GM21423 (cell line): ENCODE measurements around the gene DOK4.
"Not testable (repeated sequence)": the region's sequence is repeated elsewhere in the genome, so short reads cannot be mapped to it uniquely, and the experiment has no call there.

Source experiments
- ATAC-seq: cut with Tn5 transposase; IDR thresholded peaks from one replicate; pipeline ENCODE4 v1.9.1; 2021; ENCODE audit warnings: mild to moderate bottlenecking, moderate library complexity; ENCODE audit not compliant: unreplicated experiment

DOK4 gene

GRCh38 chr16:57452021-57452420, 34.3 kb downstream of the DOK4 start:
- ATAC-seq = no peak

GRCh38 chr16:57447186-57447962, 38.9 kb downstream of the DOK4 start, which contains the start of the genes CIAPIN1 and COQ9:
TSS of gene CIAPIN1 (minus strand) at chr16:57447385. CDS start at chr16:57440928, 6,457 bp downstream.
TSS of gene COQ9 (plus strand) at chr16:57447479. CDS start at chr16:57447506, 27 bp downstream.
- ATAC-seq = peak; percentile 98

DNA sequence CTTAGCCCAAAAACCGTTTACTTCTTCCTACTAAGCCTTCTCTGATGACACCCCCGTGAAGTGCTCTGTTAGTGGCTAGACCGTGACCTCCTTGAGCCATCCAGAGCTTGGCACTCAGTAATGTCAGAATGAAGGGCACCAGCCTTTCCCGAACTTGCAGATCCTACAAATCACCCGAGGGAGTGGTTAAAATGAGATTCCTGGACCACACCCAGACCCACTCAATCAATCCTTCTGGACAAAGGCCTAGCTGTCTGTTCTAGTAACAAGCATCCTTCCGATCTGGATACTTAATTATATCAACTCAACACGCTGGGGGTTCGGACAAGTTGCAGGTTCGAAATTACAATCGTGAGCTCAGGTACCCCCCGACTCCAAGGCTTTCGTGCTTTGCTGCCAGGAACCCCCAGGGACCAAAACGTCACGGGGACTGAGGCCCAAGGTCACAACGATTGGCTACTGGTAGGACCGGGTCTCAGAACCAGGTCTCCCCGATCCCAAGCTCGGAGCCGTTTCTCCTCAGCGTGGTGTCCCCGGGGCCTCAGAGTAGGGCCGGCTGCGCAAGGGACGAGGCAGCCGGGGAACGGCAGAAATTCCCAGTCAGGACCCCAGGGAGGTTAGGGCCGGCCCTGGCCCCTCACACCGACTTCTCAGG, 39.6 kb downstream of the DOK4 start:
- ATAC-seq = peak; percentile 18

DNA sequence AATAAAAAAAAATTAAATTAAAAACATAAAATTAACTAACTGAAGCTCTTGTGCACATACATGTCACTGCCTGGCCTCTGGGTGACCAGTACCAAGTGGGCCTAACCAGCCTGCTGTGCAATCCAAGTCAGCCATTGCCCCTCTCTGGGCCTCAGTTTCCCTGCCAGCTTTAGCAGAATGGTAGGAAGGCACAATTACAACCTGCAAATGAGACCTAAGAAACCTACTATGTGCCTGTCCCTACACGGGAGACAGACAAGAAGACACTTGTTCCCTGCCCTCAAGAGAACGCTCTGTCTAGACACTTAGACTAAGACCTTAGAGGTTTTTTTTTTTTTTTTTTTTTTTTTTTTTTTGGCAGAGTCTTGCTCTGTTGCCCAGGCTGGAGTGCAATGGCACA, 40.8 kb downstream of the DOK4 start:
- ATAC-seq = no peak

DNA sequence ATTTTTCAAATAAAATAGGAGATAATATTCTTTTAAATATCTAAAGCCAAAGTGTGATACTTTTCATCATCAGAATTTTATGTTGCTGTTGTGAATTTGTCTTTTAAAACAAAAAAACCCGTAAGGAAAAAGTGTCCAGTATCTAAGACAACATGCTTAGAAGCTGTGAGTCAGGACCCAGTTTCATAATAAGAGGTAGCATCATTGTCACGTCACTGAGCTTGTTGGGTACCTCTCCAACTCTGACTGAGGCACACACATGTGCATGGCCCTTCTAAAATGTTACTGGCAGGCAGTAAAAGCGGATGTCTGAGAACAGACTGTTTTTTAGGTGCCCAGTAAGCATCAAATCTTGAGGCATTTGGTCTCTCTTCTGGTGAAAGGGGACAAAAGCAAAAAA, 41.6 kb downstream of the DOK4 start:
- ATAC-seq = no peak

DNA sequence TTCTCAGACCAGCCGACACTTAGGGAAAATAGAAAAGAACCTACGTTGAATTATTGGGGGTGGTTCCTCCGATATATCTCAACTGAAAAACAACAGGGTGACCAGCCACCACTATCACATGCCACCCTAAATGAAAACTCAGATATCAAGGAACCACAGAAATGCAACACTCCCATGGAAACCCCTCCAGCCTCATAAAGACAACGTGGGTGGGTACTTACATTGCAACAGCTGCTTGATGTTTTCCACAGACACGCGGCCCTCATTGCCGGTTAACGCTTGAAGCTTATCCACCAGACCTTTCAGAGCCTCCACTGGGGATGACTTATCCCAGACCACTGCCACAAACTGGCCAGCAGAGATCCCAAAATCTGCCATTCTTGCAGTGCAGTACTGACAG, 45.7 kb downstream of the DOK4 start:
- not testable (repeated sequence) for ATAC-seq

- ATAC-seq = not testable (repeated sequence)
Observed at GRCh38 chr16:57439947-57440346, 46.3 kb downstream of the DOK4 start.

GRCh38 chr16:57435838-57436237, 50.5 kb downstream of the DOK4 start:
- no peak for ATAC-seq

- ATAC-seq = no peak
Observed at GRCh38 chr16:57434003-57434402, 52.3 kb downstream of the DOK4 start.

GRCh38 chr16:57432989-57433388, 53.3 kb downstream of the DOK4 start:
- ATAC-seq = no peak

DNA sequence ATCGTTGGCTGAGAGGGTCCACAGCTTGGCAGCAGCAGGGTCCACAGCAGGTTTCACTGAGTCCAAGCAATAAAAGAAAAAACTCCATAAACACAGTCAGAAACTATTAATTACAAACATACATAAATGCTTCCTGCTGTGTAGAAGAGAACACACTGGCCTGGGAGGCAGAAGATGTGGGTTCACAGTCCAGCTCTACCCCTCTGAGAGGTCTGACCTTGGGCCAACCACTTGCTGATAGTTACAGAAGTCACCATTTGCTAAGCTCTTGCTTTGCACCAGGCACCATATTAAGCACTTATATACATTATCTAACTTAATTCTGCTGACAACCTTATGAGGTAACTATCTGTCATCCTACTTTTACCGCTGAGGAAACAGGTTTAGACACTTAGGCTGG, 53.8 kb downstream of the DOK4 start:
- no peak for ATAC-seq

- ATAC-seq = no peak
Observed at GRCh38 chr16:57430955-57431354, 55.3 kb downstream of the DOK4 start.

DNA sequence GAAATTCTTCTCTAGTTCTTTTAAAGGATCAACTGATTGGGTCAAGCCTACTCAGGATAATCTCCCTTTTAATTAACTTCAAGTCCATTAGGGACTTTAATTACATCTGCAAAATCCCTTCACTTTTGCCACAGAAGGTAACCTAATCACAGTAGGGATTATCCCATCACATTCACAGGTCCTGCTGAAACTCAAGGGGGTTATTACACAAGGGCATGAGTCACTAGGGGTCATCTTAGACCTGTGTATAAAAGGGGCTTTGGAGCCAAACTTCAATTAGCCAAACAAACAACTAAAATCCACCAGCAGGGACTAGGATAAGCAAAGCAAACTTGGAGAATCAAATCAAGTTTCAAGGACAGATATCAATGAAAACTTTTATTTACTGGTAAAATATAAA, 58.5 kb downstream of the DOK4 start:
- ATAC-seq = no peak

- ATAC-seq = no peak
Observed at GRCh38 chr16:57427307-57427706, 59.0 kb downstream of the DOK4 start.

DNA sequence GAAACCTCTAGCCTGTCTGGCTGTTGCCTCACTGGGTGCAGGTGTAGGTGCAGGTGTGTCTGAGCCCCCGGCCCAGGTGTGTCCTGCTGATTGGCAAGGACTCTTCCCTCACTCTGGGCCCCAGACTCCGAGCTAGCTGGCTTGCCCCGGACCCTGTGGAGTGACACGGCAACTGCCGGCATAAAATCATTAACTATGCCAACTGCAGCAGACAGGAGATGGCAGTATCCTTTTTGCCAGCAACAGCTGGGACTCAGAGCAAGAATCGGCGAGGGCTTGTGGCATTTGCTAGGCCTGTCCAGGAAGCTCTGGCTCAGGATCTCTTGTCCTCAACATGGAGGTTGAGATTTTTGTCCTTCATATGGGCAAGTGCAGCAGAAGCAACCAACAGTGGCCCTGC, 59.9 kb downstream of the DOK4 start:
- no peak for ATAC-seq

- no peak for ATAC-seq
Observed at GRCh38 chr16:57424583-57424982, 61.7 kb downstream of the DOK4 start.

GRCh38 chr16:57423152-57423551, 63.1 kb downstream of the DOK4 start:
- ATAC-seq = no peak

- no peak for ATAC-seq
Observed at GRCh38 chr16:57422026-57422944, 64.0 kb downstream of the DOK4 start.
